GM19372 (cell line): ENCODE data around the gene SYT9.

Experiments
- ATAC-seq: cut with Tn5 transposase; IDR thresholded peaks from one replicate; pipeline ENCODE4 v1.9.1; 2021; ENCODE audit warnings: mild to moderate bottlenecking, low read depth, moderate library complexity; ENCODE audit not compliant: unreplicated experiment

SYT9 gene

DNA sequence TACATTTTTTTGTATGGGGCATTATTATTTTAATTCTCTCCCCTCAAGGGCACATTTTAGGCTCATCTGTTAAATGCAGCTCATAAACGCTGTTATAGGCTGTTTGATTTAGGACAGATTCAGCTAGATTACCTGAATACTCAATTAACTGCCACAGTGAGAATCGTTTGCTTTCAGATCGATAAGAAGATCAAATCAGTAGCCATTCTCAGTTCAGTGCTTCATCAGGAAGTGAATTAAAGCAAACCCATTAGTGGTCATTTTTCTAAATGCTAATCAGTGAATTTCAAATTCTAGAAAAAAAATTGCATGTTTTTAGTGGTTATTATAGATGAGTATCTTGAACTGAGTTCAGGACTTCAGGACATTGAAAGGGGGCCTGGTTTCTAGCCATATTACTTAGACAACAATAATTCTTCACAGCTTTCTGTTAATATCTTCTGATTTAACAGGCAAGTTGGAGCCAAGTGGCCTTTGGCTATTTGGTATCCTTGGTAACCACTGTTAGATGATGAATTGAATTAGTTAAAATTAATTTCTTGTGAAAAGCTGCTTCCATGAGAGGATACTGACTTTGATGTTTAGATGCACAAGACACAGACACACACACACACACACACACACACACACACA lies 18.6 kb downstream of the SYT9 start:
- no peak for ATAC-seq

DNA sequence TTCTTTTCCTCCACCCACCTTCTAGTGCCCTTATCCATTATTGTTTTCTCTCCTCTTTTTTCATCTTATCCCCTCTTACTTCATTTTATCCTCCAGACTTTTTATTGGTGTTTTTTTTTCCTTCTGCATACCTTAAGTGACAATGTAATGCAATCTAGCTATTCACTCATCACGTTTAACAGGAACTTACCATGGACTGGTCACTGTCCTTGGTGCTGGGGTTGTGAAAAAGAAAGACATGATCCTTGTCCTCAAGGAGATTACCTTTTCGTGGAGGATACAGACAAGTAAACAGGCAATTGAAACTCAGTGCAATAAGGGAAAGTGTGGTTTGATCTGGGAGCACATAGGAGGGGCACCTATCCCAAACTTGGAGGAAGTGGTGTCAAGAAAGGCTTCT lies 20.7 kb downstream of the SYT9 start:
- no peak for ATAC-seq

DNA sequence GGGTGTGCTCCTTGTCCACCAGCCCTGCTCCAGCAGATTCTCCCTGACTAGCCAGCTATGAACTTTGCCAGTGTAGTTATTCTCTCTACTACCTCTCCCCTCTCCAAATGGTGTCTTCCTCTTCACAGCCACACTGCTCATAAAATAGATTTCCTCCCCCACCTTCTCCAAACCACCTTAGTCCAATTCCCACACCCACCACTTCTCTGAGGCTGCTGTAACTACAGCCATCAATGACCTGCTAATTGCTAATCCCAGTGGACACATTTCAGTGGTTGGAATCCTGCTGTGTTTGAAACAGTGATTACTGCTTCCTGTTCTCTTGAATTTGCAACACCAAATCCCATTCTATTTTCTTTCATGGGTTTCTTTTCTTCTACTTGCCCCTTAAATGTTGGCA lies 23.4 kb downstream of the SYT9 start:
- no peak for ATAC-seq

DNA sequence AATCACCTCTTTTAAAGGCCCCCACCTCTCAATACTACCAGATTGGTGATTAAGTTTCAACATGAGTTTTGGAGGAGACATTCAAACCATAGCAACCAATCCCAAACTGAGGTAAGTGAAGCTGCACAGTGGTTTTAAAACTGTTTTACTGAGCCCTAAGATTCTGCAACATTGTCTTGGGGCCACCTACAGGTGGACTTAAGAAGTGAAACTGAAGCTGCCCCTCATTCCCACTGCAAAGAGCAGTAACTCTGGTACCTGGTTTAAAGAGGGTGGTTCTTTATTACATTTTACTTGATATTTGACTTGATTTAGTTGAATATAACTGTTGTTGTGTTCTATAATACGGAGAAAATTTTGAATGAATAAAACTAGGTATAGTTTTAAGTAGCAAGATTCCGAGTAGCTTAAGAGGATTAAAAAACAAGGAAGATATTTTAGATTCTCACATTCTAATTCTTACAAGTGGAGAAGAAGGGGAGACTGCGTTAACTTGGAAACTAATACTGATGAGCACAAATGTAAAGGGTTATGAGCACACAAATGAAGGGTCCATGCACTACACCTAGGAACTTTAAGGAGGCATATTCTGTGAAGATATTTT lies 26.7 kb downstream of the SYT9 start:
- ATAC-seq: peak; percentile 83

DNA sequence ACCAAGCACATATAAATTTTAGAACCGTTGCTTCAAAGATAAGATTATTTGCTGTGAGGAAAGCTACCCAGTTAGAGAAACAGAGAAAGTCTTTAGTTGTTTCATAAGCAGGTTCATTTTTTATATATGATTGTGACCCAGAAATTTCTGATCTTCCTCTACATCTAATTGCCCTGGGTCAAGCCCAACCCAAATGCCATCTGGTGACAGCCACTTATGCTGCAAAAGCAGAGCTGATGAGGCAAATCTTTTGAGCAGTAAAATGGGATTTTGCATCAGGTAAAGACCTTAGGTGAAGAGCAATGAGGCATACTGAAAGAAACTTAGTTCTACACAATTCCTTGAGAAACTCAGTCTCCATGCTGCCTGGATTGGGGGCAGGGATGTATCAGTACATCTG lies 28.0 kb downstream of the SYT9 start:
- ATAC-seq: no peak

DNA sequence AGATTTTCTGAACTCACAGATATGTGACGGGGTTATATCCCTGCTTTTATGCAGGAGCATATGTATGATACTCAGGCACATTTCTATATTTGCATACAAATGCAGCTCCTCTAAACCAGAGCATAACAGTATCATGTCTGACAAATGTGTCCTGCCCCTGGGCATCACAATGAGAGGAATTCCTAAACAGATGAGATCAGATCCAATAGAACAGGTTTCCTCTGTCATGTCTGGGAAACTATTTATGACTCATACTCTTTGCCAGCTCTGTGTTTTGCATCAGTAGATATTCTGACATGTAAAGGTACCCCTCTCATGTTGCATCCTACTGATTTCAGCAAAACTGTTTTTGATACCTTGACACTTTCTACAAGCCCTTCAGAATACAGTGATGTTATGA lies 29.4 kb downstream of the SYT9 start:
- ATAC-seq: no peak

DNA sequence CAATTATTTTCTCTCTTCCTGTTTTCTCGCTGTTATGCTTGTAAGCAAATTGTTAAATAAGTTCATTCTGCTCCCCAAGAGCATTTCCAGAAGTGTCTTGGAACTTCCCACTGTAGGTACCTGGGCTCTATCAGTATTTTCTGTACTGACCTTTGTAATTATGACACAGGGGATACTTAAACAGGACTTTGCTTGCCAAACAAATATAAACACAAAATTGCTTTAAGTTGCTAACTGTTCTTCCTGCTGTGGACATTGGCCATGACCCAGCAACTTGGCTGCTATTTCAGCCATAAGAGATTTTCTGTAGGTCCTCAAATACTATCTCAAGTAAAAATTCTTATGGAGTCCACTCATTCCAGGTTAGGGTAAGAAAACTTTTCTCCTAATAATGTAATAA lies 30.1 kb downstream of the SYT9 start:
- no peak for ATAC-seq

DNA sequence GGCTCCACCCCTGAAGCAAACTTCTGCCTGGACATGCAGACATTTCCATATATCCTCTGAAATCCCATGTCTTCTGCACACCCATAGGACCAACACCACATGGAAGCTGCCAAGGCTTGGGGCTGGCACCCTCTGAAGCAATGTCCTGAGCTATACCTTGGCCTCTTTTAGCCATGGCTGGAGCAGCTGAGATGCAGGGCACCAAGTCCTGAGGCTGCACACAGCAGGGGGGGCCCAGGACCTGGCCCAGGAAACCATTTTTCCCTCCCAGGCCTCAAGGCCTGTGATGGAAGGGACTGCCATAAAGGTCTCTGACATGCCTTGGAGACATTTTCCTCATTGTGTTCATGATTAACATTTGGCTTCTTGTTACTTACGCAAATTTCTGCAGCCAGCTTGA lies 34.5 kb downstream of the SYT9 start:
- no peak for ATAC-seq

DNA sequence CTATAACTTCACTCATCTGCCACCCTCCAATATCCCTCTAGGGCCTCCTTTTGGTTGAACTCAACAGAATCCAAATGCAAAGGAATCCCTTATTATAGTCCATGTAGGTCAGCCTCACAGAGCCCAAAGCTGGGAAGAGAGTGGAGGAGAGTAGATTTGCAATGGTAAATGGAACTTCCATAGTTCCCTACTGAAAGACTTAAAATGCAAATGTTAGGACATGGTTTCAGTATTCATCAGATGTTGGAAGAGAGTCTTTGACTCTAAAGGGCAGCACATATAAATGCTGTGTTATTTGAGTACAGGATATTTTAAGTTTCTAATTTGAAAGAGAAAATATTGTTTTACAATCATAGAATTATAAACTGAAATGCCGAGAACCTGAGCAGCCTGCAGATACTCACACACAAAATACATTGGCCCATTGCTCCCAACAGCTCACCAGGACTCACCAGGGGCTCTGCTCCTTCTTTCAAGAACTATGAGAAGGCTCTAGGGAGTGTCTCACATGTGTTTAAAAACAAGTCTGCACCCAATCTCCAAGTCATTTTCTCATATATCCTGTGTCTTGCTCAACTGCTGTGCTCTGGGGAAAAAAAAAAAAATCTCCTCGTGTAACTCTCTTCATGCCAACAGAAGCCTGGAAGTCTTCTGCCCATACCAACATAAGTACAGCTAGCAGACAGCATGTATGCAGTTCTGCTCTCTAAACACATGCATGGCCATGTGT lies 39.6 kb downstream of the SYT9 start:
- no peak for ATAC-seq

DNA sequence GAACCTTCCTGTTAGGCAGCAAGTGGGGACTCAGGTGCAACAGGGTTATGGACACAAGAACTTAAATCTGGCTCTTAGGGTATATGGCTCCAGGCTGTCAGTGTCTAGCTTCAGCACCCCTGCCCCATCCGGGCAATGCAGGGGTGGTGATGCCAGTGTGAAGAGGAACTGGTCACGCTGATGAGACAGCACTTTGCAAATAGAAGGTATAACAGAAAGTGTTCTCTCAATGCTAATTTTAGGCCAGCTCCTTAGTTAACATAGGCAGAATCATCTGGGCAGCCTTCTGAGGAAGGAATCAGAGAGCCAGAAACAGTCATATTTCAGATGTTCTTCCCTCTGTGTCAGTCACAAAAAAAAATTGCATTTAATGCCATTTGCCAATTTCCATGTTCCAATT lies 41.2 kb downstream of the SYT9 start:
- ATAC-seq: no peak

DNA sequence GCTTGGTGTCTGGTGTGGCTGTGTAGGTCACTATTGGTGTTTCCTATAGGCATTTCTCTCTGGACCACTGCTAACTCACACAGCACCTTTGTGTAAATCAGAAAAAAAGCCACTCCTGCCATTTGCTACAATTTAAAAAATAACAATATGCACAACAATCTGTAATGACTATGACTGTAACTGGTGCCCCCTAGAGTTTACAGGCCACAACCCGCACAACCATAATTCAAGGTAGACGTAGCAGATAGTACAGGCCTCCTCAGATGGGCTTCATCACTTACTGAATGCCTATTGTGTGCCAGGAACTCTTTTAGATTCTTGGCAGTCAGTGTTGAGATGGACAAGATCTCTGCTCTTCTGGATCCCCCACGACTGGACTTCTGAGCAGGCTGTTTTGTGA lies 47.7 kb downstream of the SYT9 start:
- ATAC-seq: no peak

DNA sequence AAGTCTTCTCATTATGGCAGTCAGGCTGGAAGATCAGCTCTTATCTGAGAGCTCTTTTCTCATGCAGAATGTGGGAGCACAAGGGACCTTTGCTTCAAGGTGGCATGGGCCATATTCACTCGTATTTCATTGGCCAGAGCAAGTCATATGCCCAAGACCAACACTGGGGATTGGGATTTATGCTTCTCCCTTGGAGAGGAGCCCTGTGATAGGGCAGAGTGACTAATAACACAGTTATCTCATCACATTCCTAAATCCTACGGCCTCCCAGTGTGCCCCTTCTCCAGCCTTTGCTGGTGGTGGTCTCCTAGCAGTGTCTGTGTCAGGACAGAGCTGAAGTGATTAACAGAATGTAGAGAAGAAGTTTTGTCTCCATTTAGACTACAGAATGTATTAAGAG lies 48.6 kb downstream of the SYT9 start:
- ATAC-seq: no peak

DNA sequence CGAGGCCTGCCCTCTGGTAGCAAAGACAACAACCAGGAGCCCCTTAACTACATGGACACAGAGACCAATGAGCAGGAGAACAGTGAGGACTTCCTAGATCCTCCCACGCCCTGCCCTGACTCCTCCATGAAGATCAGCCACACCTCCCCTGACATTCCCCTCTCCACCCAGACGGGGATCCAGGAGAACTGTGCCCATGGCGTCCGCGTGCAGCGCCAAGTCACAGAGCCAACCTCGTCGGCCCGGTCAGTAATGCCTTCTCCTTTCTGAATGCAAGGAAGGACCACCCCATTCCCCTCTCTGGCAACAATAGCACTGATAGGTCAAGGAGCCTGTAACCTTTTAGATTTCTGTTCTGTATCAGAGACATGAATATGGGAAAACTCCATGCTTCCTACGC lies 51.4 kb downstream of the SYT9 start:
- no peak for ATAC-seq

DNA sequence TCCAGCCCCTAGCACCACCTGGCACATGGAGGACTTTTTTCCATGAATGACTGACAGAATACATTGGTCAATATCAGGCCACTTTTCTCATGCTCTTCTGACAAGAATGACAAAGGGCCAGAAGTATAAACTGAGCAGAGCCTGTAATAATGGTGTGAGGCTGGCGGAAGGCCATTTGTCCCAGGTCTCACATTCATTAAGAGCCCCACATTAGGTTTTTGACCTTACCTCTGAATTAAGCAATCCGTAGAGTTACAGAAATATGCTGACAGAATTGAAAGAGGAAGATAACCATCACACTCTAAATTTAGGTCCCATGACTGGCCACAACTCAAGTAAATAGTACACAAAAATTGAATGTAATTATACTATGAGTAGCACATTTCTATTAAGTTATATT lies 55.2 kb downstream of the SYT9 start:
- no peak for ATAC-seq

DNA sequence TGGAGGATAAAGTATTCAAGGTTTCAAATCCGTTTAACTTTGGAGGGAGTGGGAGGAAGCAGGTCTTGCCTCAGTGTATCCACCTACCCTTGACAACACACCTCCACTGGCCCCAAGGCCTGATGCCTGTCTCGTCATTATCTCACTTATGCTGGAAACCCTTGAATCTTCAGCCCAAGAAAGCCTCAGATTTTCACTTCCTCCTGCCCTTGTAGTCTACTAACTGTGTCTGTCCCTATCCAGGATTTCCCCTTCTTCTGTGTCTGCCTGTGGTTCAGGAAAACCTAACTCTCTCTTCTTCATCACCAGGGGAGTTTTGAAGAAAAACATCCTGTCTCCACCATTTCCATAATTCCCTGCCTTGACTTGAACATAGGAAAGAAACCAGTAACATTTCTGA lies 56.1 kb downstream of the SYT9 start:
- no peak for ATAC-seq

DNA sequence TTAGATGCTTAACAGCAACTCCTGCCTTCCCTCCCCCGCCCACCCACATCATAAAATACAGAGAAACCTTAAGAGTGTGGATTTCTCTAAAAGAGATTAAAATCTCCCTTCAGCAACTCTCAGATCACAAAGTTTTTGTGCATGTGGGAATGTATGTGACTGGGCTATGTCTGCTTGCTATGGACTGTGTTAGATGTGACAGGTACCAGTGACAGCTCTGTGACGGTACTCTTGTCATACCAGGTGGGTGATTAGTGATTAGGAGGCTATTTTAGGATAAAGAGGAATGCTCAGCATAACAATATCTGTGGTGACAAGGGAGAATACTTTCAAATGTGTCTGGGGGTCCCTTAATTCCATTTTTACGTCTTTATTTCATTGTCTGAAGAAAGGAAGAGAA lies 60.2 kb downstream of the SYT9 start:
- ATAC-seq: no peak

DNA sequence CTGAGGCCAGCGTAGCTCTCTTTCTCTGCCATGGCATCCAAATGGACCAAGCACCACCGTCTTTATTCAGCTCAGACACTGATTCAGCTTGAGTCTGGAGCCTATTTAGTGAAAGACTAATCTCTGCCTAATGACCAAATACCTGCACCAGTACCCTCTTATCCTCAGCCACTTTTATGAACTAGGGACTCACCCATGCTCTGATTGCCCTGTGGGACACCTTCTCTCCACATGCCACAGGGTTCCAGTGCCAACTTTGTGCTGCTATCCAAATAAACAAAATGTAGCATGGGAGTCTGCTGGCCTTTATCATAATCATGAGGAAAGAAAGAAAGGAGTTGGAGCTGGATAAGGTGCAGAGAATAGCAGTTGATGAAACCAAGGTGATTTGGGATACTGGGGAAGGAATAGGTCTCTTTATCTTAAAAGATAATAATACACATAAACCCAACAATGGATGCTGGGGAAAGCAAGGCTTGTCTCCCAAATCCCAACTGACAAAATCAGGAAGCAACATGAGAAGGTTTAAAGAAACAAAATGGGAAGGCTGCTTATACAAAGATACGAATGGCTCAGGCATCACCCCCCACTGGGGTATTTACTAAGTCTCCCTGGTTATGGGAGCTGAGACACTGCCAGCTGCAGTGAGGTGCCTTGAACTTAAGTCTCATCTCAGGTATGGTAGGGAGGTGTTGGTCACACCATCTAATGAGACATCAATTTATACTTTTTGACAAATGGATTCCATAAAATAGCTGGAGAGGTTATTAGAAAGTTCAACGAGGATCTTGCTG lies 63.3 kb downstream of the SYT9 start:
- ATAC-seq: no peak

DNA sequence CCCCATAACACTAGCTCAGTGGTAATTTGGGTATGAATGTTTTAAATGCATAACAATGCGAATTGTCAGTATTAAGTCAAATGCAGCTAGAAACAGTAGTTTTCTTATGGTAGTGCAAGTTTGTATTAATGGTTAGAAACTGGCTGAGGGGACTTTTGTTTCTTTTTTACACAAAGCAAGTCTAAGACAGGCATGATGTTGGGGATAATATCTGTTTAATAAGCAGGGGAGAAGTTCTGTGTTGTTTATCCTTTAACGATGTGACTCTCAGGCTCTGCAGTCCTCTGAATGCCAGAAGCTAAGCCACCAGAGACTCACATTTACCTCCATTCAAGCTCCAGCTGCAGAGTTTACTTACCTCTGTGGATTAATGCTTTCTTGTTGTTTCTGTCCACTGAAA lies 67.8 kb downstream of the SYT9 start:
- no peak for ATAC-seq

DNA sequence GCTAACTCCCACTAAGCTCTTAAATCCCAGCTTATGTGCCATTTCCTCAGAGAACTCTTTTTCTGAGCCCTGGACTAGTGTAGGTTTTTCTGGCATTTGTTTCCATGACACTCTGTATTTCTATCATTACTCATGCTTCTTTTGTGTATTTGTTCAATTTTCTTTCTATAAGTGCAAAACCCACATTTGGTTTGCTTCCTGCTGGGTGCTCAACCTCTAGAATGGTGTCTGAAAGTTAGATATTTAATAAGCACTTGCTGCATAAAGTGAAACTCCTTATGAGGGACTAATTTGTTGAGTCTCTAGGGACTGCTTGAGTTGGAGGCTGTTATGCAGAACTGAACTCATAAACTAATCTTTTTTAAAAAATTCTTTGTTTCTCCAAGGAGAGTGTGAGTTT lies 68.6 kb downstream of the SYT9 start:
- ATAC-seq: no peak

DNA sequence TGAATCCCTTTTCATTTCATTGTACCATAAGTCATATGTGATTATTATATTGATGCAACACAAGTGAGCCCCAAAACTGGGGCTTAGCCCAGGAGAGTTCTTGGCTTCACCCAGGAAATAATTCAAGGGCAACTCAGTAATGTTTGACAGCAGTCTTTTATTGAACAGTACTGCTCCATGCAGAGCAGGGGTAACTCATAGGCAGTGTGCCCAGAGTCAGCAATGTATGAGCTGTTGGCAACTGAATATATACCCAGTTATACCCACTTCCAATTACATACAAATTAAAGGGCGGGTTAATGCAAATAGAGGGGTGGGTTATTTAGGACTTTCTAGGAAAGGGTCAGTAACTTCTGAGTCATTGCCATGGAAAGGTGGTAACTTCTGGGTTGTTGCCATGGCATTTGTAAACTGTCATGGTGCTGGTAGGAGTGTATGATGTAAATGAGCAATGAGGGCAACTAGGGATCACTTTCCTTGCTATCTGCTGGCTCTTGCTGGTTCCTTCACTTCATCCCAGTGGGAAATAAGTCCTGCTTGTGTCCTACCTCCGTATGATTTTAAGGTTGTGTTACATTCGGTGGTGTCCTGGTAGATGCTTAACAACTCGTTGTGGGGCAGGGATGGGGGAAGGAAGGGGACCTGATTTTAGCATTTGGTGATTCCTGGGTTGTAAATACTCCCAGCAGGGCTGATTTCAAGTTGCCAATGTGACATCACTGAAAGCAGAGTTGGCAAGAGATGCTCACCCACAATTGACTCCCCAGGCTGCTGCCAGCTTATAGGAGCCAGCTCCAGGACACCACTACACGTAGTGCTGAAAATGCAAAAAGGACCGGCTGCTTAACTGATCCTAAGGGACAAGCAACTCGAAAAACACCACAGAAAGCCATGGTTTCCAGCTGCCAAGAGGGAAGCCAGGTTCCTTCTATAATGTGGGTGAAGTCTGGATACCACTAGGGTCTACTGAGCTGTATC lies 70.1 kb downstream of the SYT9 start:
- ATAC-seq: no peak
